Hematopoietic multipotent progenitor cell treated with erythropoietin and hydrocortisone succinate and interleukin-3 and kit ligand, for 8 days (in vitro differentiated cells): ENCODE measurements around the gene RFX5.
A peak's percentile ranks its signal among the peaks of the same experiment; 100 is the strongest.

Experiments
- DNase-seq: peaks from one replicate; pipeline ENCODE4 v3.0.0-alpha.2; 2015

RFX5 gene

DNA sequence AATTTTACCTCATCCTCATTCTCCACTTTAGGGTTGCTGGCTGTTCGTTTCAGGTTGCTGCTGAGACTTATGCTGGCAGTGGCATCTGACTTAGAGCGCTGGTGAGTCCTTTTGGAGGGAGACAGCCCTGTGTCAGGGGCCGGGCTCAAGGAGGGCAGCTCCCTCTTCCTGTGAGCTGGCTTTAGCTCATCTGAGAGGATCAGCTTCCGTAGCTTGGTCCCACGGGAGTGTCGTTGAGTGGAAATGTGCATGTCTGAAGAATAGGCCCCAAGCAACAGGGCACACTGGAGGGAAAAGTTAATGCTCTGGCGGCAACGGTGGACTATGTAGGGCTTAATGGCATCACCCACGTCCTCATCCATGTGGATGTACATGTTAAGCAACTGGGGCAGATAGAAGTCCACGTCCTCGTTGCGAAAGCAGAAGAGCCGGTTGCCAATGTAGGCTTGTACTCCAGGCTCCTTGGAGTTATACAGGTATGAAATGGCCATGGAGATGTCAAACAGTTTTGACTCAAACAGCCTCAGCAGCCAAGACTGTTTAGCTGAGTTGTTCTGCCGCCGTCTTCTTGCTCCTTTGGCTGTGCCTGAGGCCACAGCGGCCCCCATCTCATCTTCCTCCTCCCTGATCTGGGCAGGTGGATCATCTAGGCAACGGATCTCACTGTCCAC is 31.4 kb downstream of the RFX5 start:
- no peak for DNase-seq

DNA sequence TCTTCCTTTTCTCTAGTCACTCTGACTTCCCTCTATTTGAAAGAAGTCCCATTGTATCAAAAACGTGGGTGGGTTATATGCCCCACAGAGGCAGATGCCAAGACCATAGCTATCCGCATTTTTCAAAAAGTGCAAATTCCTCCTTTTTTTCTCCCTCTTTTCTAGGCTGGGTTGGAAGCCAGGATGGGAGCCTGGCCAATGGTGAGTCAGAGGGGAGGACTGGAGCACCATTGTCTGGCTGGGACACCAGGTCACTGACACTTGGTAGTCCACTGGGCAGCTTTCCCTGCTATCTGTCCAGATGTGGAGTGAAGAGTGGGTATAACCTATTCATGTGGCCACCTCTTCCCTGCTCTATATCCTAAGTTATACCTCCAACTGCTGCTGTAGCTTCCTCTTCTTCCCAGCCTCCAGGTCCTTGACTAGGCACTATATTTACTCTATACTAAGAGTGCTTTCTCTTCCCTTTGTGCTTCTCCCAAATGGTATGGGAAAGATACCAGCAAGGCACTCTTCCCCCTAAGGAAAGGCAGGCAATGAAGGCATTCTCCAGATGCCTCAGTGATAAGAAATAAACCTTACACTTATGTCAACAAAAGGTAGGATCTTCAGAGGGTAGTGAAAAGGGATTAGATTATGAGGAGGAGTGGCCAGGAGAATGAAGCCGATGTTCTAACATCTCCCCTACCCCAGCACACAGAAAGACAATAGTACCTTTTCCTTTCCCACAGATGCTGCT is 32.7 kb downstream of the RFX5 start:
- no peak for DNase-seq

DNA sequence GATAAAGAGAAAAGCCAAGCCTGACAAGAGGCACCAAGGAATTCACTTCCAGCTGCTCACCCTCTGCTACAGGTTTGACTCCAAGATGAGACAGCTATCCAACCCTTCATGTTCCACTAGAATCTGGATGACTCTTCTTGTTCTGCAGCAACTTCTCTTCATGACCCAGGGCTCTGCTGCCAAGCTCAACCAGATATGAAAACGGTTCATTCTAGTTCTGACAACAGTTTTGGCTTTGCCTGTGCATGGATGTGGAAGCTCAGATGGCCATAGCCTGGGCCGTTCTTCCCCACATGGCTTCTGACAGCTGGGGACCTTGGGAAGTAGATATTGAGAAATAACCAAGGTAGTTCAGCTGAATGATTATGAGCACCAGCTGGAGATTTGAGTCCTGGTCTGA is 33.6 kb downstream of the RFX5 start:
- DNase-seq = no peak

DNA sequence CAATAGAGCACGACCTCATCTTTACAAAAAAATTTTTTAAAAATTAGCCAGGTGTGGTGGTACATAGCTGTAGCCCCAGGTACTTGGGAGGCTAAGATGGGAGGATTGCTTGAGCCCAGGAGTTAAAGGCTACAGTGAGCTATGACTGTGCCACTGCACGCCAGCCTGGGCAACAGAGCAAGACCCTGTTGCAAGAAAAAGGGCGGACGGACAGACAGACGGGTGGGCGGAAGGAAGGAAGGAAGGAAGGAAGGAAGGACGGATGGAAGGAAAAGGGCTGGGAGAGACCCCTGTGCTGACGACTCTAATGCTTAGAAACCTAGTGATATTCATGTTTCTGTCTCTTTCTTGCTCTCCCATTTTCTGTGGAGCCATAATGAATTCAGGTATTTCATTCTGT is 34.2 kb downstream of the RFX5 start:
- DNase-seq = no peak

DNA sequence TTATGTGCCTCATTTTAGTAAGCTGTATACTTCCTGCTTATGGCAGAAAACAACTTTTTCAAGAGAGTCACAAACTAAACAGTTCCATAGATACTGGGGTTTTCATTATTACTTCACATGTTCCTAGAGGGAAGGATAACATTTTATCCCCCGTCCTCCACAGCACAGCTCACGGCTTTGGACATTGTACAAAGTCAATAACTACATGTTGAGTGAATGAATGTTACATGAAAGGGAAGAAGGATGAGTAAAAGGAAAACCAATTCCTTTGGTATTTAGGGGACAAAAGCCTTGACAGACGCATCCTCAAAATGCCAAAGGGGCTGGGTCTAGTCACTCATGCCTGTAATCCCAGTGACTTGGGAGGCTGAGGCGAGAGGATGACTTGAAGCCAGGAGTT is 34.6 kb downstream of the RFX5 start:
- no peak for DNase-seq

DNA sequence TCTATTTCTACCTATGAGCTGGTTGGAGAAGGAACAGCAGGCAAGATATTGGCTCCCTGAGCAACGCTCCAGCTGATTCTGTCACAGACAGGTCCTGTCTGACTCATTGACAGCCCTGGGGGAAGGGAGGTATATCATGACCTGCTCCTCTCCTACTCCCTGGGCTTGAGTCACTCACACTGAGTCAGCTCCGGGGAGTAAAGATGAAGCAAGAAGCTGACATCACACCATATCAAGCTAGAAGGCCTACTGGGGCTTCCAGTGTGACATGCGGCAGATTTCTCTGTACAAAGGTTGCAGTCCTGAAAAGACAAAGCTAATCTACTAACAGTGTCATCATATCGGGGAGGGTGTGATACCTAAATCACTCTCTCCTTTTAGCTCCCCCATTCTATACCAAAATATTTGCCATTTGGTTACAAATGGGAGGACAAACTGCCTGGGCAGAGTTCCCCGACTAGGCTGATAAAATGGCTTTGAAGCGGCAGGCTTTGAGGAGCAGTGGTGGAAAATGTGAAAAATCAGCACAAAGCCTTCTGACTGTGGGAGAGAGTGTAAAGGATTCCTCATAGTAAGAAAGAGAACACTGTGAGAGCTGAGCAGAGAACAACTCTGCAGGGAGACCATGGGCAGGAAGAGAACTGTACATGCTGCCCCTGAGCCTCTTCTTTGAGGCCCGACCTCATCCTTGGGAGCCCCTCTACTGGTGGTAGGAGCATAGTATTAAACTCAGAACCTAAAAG is 35.3 kb downstream of the RFX5 start:
- DNase-seq = peak; percentile 72

DNA sequence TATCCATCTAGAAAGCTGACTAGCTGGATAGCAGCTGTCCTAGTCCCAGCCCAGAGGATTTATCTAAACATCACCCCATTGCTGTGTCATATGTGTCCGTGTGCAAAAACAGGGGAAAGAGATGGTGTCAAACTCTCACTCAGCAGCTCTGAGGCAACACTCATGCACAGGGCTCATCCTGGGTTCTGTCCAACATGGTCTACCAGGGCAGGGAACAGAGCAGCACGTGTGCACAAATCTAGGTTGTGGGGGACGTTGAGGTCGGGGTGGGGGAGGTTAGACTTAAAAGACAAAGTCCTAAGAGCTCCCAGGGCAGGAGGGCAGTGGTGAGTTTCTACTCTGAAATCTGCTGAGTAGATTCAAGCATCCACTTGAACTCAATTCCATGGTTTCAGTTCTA is 36.0 kb downstream of the RFX5 start:
- DNase-seq = no peak

DNA sequence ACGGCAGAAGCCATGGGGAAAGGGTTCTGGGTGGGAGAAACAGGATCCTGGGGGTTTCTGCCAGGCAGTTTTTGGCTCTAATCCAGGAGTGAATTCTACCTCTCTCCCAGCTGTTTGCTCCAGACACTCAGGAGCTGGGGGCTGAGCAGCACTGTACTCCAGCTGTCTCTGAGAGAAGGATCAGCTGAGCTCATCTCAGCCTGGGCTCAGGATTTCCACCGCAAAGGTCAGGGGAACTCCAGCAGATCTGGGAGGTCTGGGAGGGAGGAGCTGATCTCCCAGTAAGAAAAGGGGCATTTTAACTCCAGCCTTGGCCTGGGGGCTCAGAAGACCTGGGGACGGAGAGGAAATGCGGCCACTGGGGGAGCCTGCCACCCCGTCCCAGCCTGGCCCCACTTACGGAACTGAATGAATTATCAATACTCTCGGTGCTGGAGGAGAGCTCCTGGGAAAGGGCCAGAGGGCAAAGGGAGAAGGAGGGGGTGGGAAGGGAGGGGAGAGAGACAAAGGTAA is 37.2 kb downstream of the RFX5 start:
- DNase-seq = no peak

DNA sequence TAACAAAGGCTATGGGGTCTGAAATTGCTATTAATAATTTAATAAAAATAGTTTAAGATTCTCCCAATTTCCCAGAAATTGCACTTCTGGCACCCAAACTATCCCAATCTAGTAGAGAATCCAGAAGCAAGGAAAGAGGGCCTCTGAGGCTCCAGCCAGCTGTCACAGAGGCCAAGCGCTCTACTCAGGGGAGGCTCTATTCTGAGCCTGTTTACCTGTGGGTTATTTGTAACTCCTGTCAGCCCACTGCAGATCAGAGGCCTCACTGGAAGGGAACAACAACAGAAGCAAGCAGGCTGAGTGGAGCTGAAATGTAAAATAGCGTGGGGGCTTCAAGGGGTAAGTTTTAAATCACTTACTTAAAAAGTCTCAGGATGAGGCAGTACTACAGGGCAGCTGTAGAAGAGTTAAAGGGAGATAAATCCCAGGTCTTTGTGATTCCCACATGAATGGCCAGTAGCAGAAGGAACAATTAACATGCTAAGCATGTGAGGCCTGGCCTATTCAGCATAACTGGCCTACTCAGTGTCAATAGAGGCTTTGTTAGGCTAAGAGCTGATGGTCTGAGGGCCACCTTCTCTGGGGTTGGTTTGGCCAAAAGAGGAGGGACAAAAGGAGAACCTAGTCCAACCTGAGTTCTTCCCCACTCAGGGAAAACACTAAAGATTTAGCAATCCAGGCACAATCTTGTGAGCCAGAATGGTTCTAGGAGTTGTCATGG is 52.1 kb downstream of the RFX5 start:
- no peak for DNase-seq

DNA sequence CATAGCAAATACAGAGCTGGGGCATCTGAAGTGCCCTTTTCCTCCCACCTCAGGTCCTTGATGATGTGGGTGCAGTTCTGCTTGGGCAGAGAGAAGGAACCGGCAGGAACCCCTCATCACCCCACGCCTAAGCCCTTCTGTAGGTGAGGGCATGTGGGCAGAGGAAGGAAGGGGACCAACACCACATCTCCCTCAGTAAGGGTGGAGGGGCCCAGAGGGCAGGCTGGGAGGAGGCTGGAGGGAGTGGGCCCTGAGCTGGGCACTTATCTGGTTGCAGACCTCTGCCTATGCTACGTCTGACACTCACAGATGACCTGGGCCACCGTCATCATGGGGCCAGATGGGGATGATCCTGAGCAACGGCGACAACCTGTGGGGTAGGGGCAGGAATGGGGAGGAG is 54.0 kb downstream of the RFX5 start:
- DNase-seq = no peak

DNA sequence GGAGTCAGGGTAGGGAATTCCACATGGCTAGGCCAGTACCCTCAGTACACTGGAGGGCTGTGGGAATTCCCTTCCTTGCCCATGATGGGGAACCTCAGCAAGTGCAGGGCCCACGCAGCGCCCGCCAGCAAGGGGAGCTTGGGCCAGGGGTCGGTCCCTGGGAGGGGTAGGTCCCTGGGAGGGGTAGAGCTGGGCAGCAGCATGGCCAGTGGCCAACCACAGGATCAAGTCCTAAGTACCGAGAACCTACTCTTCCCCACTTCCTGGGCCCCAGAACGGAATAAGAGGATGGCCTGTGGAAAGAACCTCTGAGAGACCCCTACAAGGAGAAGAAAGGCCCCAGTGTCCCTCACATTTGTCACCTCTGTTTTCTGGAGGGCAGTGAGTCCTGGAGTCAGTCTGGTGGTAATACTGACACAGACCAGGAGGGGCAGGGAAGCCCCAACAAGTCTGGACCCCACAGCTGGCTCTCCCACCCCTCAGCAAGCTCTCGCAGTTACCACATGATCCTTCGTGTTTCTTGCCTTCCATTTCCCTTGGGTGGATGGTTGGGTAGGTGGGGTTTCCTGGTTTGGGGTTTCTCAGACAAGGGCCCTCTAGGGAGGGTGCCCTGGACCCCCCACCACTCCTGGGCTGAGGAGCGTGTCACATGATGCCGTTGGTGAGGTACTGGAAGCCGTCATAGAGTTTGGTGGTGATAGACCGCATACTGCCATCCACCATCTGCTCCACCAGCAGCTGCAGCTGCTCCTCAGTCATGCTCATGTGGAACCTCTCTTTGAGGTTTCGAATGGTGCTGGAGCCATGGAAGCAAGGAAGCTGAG is 54.6 kb downstream of the RFX5 start:
- DNase-seq = no peak

DNA sequence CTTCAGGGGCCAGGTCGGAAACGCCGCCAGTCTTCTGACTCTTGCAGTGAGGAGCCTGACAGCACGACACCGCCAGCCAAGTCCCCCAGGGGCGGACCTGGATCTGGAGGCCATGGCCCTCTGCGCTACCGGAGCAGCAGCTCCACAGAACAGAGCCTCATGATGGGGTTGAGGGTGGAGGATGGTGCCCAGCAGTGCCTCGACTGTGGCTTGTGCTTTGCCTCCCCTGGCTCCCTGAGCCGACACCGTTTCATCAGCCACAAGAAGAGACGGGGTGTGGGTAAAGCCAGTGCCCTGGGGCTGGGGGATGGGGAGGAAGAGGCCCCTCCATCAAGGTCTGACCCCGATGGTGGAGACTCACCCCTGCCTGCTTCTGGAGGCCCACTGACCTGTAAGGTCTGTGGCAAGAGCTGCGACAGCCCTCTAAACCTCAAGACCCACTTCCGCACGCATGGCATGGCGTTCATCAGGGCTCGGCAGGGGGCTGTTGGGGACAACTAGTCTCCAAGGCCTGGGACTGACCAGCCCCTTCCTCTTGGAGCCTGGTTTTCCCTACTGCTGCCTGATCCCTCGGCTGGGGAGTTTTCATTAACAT is 56.2 kb downstream of the RFX5 start:
- DNase-seq = no peak
